Testis (tissue), 3 donors: ENCODE data around the gene JADE2. TPM values are rescaled to one million over a fixed set of nuclear protein-coding genes. Genes with fewer than 3 reads are reported as not detected.
"Not testable (repeated sequence)": the region's sequence is repeated elsewhere in the genome, so short reads cannot be mapped to it uniquely, and the experiment has no call there.

Experiments
- DNase-seq: peaks from one replicate; pipeline ENCODE4 v3.0.0-alpha.2; 2019
- H3K27ac ChIP-seq, 2 donors: fragments of 200-600 bp; sonication (generic); one replicate each; pipeline ENCODE4 v1.5.1; 2019
- H3K27me3 ChIP-seq: fragments of 200-600 bp; sonication (generic); one replicate; pipeline ENCODE4 v1.5.1; 2019
- H3K36me3 ChIP-seq: fragments of 200-600 bp; sonication (generic); one replicate; pipeline ENCODE4 v1.5.1; 2017; ENCODE audit warnings: low read depth; ENCODE audit errors: missing control alignments
- H3K4me1 ChIP-seq: fragments of 200-600 bp; sonication (generic); one replicate; pipeline ENCODE4 v1.5.1; 2019
- H3K4me3 ChIP-seq, 2 donors: fragments of 200-600 bp; sonication (generic); one replicate each; pipeline ENCODE4 v1.5.1; 2017 to 2019
- H3K9me3 ChIP-seq: fragments of 200-600 bp; sonication (generic); one replicate; pipeline ENCODE4 v1.5.1; 2017
- CTCF ChIP-seq, 3 experiments: fragments of 450-650 bp in 2 of 3; fragments of 200-600 bp in 1 of 3; sonication (generic) in 1 of 3; IDR thresholded peaks; one replicate each; pipeline ENCODE4 v1.5.1; 2016 to 2019; ENCODE audit warnings: antibody characterized with exemption in 3 of 3, mild to moderate bottlenecking in 2 of 3, moderate library complexity in 1 of 3
- POLR2A ChIP-seq: fragments of 450-650 bp; IDR thresholded peaks from one replicate; pipeline ENCODE4 v1.6.1; 2017; ENCODE audit warnings: antibody characterized with exemption, mild to moderate bottlenecking, moderate library complexity
- WGBS, 2 donors: methylation state at CpG; one replicate each; pipeline ENCODE4 v1.1.5; 2018; 5-methylcytosine and 5-hydroxymethylcytosine counted together
- intact Hi-C: fragments of 100-400 bp; cut with DNase I; formaldehyde crosslinking; loops from one replicate; pipeline ENCODE4 v1.15.1; 2023; ENCODE audit warnings: low total_unique reads
- polyA plus RNA-seq: library from polyadenylated mRNA; stranded (reverse); fragments of 350-450 nt; fragmentation: Illumina TruSeq; extraction: RNeasy Lipid Tissue Mini Kit (QIAGEN cat#74804); gene quantifications from one replicate; pipeline ENCODE4 v1.2.3, GENCODE V29; 2014; ENCODE audit warnings: low read depth, low replicate concordance; ENCODE audit not compliant: insufficient read depth
- total RNA-seq, 2 donors: library from RNA; depleted of rRNA; stranded (reverse); fragments of >200 nt; gene quantifications; one replicate each; pipeline ENCODE4 v1.2.3, GENCODE V29; 2016

Gene JADE2
- total and polyA plus RNA-seq, 3 donors from 2014 or later = 26.0 to 67.2 (median 54.5) TPM

DNA sequence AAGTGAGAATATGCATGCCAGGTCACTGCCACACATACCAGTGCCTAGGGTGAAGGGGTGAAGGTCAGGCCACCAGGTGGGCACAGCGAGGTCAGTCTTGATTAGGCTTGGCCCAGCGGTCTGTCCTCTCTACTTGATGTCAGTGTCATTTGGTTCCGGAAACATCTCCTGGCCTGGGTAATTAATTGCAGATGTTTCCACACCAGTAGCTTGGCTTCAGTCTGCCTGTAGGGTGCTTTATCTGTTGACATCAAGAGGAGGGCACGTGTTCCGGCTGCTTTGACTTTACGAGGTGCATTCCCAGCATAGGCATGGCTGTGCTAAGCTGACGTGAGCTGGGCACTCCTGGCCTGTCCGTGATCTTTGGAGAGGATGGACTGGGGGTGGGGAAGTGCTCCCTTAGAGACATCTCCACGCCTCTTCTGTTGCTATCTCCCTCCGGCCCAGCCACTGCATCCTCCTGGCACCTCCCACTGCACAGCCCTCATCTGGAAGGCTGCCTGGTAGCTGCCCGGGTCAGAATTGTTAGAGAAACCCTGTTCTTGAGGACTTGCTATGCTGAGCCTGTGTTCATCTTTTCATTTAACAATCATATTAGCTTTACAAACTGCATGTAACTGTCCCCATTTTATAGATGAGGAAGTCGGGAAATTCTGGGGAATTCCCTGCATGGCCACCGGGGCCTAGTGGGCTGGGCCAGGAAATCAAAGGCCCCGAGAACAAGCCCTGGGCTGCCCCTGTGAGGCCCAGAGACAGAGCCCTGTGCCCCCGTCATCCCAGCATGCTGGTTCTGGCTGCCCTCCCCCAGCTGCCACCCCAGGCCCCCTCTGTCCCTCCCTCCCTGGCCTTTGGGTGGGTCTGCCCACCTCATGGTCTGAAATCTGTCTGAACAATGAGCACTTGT is 29.1 kb downstream of the JADE2 start:
- peaks cover 17% of the 10 kb centered on the region for H3K4me1 ChIP-seq
- H3K27me3 ChIP-seq = no peaks in the 10 kb centered on the region
- DNase-seq = peak; percentile 90
- H3K4me3 ChIP-seq = no peak overlapping the region
- TF ChIP-seq POLR2A (no peak), CTCF (IDR thresholded peaks at IDR 0.05) (no peak)
- 44 to 52% methylated on average over 10 to 15 of the region's 15 CpGs for WGBS, 2 donors
- peak overlapping the region in 1 of 2 donors; percentile 65 for H3K27ac ChIP-seq
- H3K9me3 ChIP-seq = no peaks in the 10 kb centered on the region
- intact Hi-C loops = no loop called here
- H3K36me3 ChIP-seq = no peaks in the 10 kb centered on the region

GRCh38 chr5:134555223-134555889 is 29.9 kb downstream of the JADE2 start:
- H3K27ac ChIP-seq = peak overlapping the region in 1 of 2 donors; percentile 65
- no peaks in the 10 kb centered on the region for H3K27me3 ChIP-seq
- intact Hi-C loops = no loop called here
- H3K4me3 ChIP-seq = no peak overlapping the region
- DNase-seq = no peak
- TF ChIP-seq POLR2A = no peak
- TF ChIP-seq CTCF (IDR thresholded peaks at IDR 0.05) = no peak
- H3K4me1 ChIP-seq = peaks cover 17% of the 10 kb centered on the region
- H3K9me3 ChIP-seq = no peaks in the 10 kb centered on the region
- WGBS, 2 donors = 62 to 67% methylated on average over 6 to 7 of the region's 7 CpGs
- H3K36me3 ChIP-seq = no peaks in the 10 kb centered on the region

GRCh38 chr5:134555890-134556311 is 30.4 kb downstream of the JADE2 start:
- WGBS, 2 donors = 64 to 71% methylated on average over 6 to 11 of the region's 11 CpGs

DNA sequence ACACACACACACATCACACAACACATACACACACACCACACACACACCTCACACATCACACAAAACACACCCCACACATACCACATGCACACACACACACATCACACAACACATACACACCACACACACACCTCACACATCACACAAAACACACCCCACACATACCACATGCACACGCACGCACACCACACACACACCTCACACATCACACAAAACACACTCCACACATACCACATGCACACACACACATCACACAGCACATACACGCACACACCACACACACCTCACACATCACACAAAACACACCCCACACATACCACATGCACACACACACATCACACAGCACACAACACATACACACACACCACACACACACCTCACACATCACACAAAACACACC is 31.1 kb downstream of the JADE2 start:
- DNase-seq, H3K36me3 ChIP-seq, H3K4me3 ChIP-seq, intact Hi-C loops, H3K27me3 ChIP-seq, H3K27ac ChIP-seq, H3K9me3 ChIP-seq: not testable (repeated sequence)
- WGBS, 2 donors = 90 to 100% methylated on average over 3 of the region's 3 CpGs
- H3K4me1 ChIP-seq = peaks cover 19% of the 10 kb centered on the region

More at GRCh38 chr5:134555890-134556311, 30.4 kb downstream of the JADE2 start:
- H3K4me3 ChIP-seq = no peak overlapping the region
- peak; percentile 41 for DNase-seq
- no peaks in the 10 kb centered on the region for H3K9me3 ChIP-seq
- no peaks in the 10 kb centered on the region for H3K36me3 ChIP-seq
- peaks cover 17% of the 10 kb centered on the region for H3K4me1 ChIP-seq
- TF ChIP-seq POLR2A (no peak), CTCF (IDR thresholded peaks at IDR 0.05) (no peak)
- intact Hi-C loops = no loop called here
- peak overlapping the region in 1 of 2 donors; percentile 65 for H3K27ac ChIP-seq
- H3K27me3 ChIP-seq = no peaks in the 10 kb centered on the region

- Histone ChIP-seq H3K36me3 (no peaks in the 10 kb centered on the region), H3K27me3 (no peaks in the 10 kb centered on the region), H3K4me1 (peaks cover 21% of the 10 kb centered on the region)
Measured at GRCh38 chr5:134556994-134557393, 31.5 kb downstream of the JADE2 start.

More at GRCh38 chr5:134556994-134557393, 31.5 kb downstream of the JADE2 start:
- TF ChIP-seq CTCF (IDR thresholded peaks at IDR 0.05) (no peak), POLR2A (no peak)
- no peak for DNase-seq
- intact Hi-C loops = no loop called here
- Histone ChIP-seq H3K9me3 (no peaks in the 10 kb centered on the region), H3K27ac (no peak overlapping the region), H3K4me3 (no peak overlapping the region)
